Measurements from ENCODE around the gene PNMA6E. TPM values are rescaled to one million over a fixed set of nuclear protein-coding genes. Genes with fewer than 3 reads are reported as not detected.

The PNMA6E gene
- total and polyA plus RNA-seq, 9 of the 15 experiments (the other 6 are each of a cell fraction or from before 2014, with no cell fraction given): 0.03 TPM; not detected in 8

- H3K36me3 ChIP-seq (ENCODE audit: control insufficient read depth, insufficient read depth, low read length): no peaks in the 10 kb centered on the region; the same call in 2 of the 3 replicates
- peaks cover 0 to 6% of the 10 kb centered on the region in 2 experiments; a peak in 3 of 5 replicates for H3K27me3 ChIP-seq (ENCODE audit: control insufficient read depth in 2 of 2, insufficient read depth in 2 of 2, low read length in 2 of 2)
- 78% methylated on average over 22 of the region's 37 CpGs for WGBS (ENCODE audit: insufficient coverage, low coverage, missing lambda C conversion rate)
- H3K79me2 ChIP-seq (ENCODE audit: control insufficient read depth, insufficient read depth, low read length): no peaks in the 10 kb centered on the region
- in situ Hi-C loops (cut with MboI): no loop called here
- no peak overlapping the region for H3K27ac ChIP-seq (ENCODE audit: extremely low read depth, low read depth, low read length)
- no peaks in the 10 kb centered on the region for H3K9me3 ChIP-seq (replicated peaks; ENCODE audit: control insufficient read depth, insufficient read depth, low read depth, low read length)
- H4K20me1 ChIP-seq (replicated peaks; ENCODE audit: control insufficient read depth, insufficient read depth, low read length): no peaks in the 10 kb centered on the region
- BruUV-seq (replicated peaks): no TSS peak
- no peak for FAIRE-seq
- ATAC-seq: no peak
- H2AFZ ChIP-seq (ENCODE audit: low read depth, low read length): no peak overlapping the region
- H3K4me3 ChIP-seq: no peak overlapping the region
- no peak overlapping the region for H3K9ac ChIP-seq (ENCODE audit: insufficient read depth in 1 of 2, low read depth in 2 of 2, low read length in 2 of 2)
- peak; percentile 48; the same call in 1 of the 2 replicates for TF ChIP-seq POLR2G (IDR thresholded peaks at IDR 0.05; ENCODE audit: low read depth, low read length)
- no peak for TF ChIP-seq ZNF57 (CRISPR knock-in tag; IDR thresholded peaks at IDR 0.05)
- no peaks in the 10 kb centered on the region for H3K9me1 ChIP-seq (ENCODE audit: control insufficient read depth, insufficient read depth, low read length)
- H3K4me2 ChIP-seq (ENCODE audit: insufficient read depth, low read length): no peak overlapping the region
- DNase-seq (ENCODE audit: extremely low read depth in 1 of 4, low spot score in 3 of 4): no peak
- ChIA-PET POLR2A (interaction anchor here (0.7 kb wide), 1 partner anchor 498 kb away, joined by 3 read pairs; no protein-coding TSS in a partner anchor), CTCF (ENCODE audit: low intra/inter-chr PET ratio) (no interaction called here)
- H3K4me1 ChIP-seq (replicated peaks in 1 of 2; ENCODE audit: control insufficient read depth in 2 of 2, insufficient read depth in 2 of 2, low read length in 2 of 2): peaks cover 0 to 45% of the 10 kb centered on the region in 2 experiments; a peak in 2 of 5 replicates
- intact Hi-C loops (cut with micrococcal nuclease): no loop called here
Measured at GRCh38 chrX:153444333-153445011, 43.3 kb upstream of the PNMA6E start.

GRCh38 chrX:153443476-153444332, 42.6 kb upstream of the PNMA6E start:
- 50% methylated on average over 21 of the region's 25 CpGs for WGBS (ENCODE audit: insufficient coverage, low coverage, missing lambda C conversion rate)
- Histone ChIP-seq H3K9me1 (ENCODE audit: control insufficient read depth, insufficient read depth, low read length) (no peaks in the 10 kb centered on the region), H3K4me2 (ENCODE audit: insufficient read depth, low read length) (no peak overlapping the region), H3K9ac (ENCODE audit: insufficient read depth in 1 of 2, low read depth in 2 of 2, low read length in 2 of 2) (no peak overlapping the region; a peak in 1 of 4 replicates), H3K4me3 (no peak overlapping the region), H2AFZ (ENCODE audit: low read depth, low read length) (no peak overlapping the region), H4K20me1 (replicated peaks; ENCODE audit: control insufficient read depth, insufficient read depth, low read length) (no peaks in the 10 kb centered on the region), H3K27me3 (ENCODE audit: control insufficient read depth in 2 of 2, insufficient read depth in 2 of 2, low read length in 2 of 2) (peaks cover 0 to 6% of the 10 kb centered on the region in 2 experiments; a peak in 3 of 5 replicates), H3K79me2 (ENCODE audit: control insufficient read depth, insufficient read depth, low read length) (no peaks in the 10 kb centered on the region), H3K36me3 (ENCODE audit: control insufficient read depth, insufficient read depth, low read length) (no peaks in the 10 kb centered on the region), H3K9me3 (replicated peaks; ENCODE audit: control insufficient read depth, insufficient read depth, low read depth, low read length) (no peaks in the 10 kb centered on the region), H3K27ac (ENCODE audit: extremely low read depth, low read depth, low read length) (no peak overlapping the region), H3K4me1 (replicated peaks in 1 of 2; ENCODE audit: control insufficient read depth in 2 of 2, insufficient read depth in 2 of 2, low read length in 2 of 2) (peaks cover 0 to 39% of the 10 kb centered on the region in 2 experiments; a peak in 2 of 5 replicates)
- intact Hi-C loops (cut with micrococcal nuclease): no loop called here
- ATAC-seq (no peak; the same call in 2 of the 3 replicates), DNase-seq (ENCODE audit: extremely low read depth in 1 of 4, low spot score in 3 of 4) (peak in 1 of 4 experiments; percentile 13), FAIRE-seq (no peak)
- in situ Hi-C loops (cut with MboI): no loop called here
- no TSS peak for BruUV-seq (replicated peaks)
- POLR2A ChIA-PET: interaction anchor here (0.6 to 0.9 kb wide), 3 partner anchors 12 to 114 kb away, joined by 3 to 4 read pairs (median 3); no protein-coding TSS in a partner anchor
- TF ChIP-seq YY1 (IDR thresholded peaks at IDR 0.05; ENCODE audit: borderline replicate concordance in 1 of 3, control insufficient read depth in 1 of 3, extremely low read depth in 1 of 3, insufficient read depth in 3 of 3, insufficient read length in 1 of 3, insufficient replicate concordance in 2 of 3, low read depth in 1 of 3, low read length in 2 of 3) (no peak), CGGBP1 (CRISPR knock-in tag; IDR thresholded peaks at IDR 0.05) (no peak), ZNF12 (CRISPR knock-in tag; IDR thresholded peaks at IDR 0.05) (no peak), KDM4B (IDR thresholded peaks at IDR 0.05; ENCODE audit: borderline replicate concordance in 2 of 2, low read depth in 1 of 2) (no peak), POLR2G (IDR thresholded peaks at IDR 0.05; ENCODE audit: low read depth, low read length) (peak; percentile 10; the same call in 1 of the 2 replicates), GATAD2A (IDR thresholded peaks at IDR 0.05) (no peak)
- CTCF ChIA-PET (ENCODE audit: low intra/inter-chr PET ratio): no interaction called here

Measured in K562 (cell line).